Stimulated activated CD8-positive, alpha-beta memory T cell treated with anti-CD3 and anti-CD28 coated beads, Interleukin-15, amount 100 ng/mL, for 4 hours (primary cell): ENCODE results near the gene ADAM17.
A peak's percentile ranks its signal among the peaks of the same experiment; 100 is the strongest.
"Not testable (repeated sequence)": the region's sequence is repeated elsewhere in the genome, so short reads cannot be mapped to it uniquely, and the experiment has no call there.

ENCODE experiments used
- DNase-seq, 2 donors: peaks; one replicate each; pipeline ENCODE4 v3.0.0-alpha.2; 2020; ENCODE audit warnings: low read depth in 2 of 2

Gene ADAM17

DNA sequence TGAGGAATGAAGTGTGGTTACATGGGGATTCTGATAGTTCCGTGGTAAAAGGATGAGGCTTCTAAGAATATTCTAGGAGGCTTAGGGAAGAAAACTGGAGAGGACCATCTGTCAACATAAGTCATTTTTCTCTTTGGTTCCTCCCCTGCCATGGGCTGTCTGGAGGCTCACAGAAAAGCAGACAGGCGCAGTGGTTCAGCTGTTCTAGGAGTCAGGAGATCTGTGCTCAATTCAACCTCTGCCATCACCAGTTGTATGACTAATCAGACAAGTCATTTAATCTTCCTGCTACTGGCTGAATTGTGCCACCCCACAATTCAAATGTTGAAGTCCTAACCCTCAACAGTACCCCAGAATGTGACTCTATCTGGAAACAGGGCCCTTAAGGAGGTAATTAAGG lies 36.4 kb downstream of the ADAM17 start:
- DNase-seq, result no peak

DNA sequence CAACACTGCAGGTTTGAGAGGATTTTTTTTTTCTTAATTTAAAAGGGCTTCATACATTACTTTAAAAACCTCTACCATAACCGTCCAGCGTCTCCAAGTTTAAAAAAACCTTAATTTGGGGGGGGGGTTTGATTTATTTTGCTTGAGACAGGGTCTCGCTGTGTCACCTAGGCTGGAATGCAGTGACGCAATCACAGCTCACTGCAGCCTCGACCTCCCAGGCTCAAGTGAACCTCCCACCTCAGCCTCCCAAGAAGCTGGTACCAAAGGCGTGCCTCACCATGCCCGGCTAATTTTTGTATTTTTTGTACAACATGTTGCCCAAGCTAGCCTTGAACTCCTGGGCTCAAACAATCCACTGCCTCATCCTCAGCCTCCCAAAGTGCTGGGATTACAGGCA lies 36.9 kb downstream of the ADAM17 start:
- no peak for DNase-seq

DNA sequence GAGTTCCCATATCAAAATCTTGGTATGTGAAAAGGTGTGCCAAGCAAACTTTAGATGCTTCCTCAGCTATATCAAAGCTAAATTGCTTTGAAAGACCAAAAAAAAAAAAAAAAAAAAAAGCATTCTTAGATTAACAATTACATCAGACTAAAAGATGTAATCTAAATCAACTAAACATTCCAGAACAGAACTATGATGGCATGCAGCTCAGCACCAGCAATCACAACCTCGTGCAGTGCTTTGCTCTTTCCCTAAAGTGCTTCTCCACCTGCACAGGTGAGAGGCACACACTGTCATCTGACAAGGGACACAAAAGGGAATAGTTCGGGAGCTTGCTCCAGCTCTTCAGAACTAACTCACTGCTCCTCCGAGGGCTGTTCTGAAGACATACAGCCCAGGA lies 37.5 kb downstream of the ADAM17 start:
- DNase-seq, result no peak

DNA sequence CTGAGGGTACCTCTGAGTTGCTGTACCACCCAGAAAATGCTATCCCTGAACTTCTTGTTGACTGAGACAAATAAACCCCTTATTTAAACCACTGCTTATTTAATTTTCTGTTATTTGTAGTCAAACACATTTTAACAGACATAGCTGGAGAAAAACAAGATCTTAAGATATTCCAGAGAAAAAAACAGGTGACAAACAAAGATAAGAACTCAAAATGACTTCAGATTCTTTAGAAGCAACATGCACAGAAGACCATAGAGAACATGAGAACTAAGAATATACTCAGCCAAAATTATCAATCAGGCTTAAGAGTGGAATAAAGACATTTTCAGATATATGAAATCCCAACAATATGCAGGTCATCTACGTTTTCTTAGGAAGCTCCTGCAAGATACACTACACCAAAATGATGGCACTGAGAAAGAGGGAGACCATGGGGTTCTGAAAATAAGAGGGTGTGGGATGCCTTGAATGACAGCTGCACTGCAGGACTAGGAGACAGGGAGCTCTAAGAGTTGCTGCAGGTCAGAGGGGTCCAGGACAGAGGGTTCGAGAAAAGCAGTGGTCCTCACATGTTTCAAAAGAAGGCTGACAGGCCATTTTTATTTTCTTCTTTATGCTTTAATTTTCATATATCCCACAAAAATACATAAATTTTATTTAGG lies 38.4 kb downstream of the ADAM17 start:
- DNase-seq, result no peak

DNA sequence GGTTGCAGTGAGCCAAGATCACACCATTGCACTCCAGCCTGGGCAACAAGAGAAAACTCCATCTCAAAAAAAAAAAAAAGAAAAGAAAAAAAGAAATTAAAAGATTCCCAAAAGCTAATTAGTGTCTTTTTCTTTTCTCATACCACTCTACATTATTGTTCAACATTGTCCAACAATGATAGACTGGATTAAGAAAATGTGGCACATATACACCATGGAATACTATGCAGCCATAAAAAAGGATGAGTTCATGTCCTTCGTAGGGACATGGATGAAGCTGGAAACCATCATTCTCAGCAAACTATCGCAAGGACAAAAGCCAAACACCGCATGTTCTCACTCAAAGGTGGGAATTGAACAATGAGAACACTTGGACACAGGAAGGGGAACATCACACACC lies 41.7 kb downstream of the ADAM17 start:
- DNase-seq, result not testable (repeated sequence)

DNA sequence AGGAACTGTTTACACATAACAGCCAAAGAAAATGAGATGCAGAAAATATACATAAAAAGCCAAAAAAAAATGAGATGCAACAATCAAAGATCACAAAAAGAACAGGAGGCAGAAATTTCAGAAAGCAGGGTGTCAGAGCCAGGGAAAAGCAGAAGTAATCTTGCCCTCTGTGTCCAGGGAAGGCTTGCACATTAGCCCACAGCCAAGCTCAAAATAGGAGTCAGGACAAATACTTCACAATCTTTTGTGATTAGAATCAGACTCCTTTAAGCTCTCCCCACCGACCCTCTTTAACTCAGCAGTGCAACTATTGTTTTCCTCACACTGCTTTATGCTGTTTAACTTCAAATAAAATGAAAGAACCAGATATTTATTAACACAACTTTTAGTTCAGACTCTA lies 46.7 kb downstream of the ADAM17 start:
- no peak for DNase-seq

DNA sequence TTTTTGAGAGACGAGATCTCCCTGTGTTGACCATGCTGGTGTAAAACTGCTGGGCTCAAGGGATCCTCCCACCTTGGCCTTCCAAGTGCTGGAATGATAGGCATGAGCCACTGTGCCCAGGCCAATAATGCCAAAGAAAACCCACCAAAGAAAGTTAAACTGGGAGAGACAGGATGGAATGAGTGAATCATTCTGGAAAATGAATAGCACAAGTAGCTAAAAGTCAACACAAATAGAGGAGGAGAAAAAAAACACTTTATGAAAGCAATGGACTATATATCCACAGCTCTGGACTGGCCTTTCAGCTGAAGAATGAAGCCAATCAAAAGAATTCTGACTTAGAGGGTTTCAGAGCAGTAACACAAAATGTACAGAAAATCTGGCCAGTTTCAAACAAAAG lies 57.4 kb downstream of the ADAM17 start:
- DNase-seq, result no peak

DNA sequence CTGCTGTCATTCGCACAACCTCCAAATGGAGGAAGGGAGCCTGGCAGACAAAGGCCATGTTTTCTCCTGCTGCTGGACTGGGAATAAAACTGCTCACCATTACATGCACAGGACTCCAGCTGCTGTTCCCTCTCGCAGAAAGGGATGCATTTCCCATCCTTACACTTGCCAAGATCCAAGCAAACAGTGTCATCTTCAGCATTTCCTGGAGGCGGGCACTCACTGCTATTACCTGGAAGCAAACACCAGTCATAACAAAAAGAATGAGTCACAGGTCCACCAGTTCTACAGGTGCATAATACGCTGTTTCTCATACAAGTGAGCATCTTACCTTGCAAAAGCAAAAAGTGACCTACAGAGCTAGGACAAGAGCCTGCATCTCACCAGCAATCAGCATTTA lies 58.6 kb downstream of the ADAM17 start:
- no peak for DNase-seq

DNA sequence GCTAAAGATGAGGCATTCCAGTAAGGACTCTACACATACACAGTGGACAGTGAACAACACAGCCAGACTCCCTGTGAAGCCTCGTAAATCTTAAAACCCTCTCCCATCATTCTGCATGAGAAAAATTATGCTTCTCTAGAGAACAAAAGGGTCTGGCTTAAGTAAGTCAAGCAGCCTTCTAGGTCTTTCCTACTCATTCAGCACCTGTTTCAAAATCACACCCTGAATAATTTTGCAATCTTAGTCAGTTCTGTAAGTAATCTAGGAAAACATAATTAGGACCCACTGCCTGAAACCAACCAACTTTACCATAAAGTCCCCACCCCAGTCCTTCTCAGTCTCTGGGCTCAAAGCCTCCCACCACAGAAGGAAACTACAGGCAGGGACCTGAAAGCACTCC lies 61.5 kb downstream of the ADAM17 start:
- no peak for DNase-seq

DNA sequence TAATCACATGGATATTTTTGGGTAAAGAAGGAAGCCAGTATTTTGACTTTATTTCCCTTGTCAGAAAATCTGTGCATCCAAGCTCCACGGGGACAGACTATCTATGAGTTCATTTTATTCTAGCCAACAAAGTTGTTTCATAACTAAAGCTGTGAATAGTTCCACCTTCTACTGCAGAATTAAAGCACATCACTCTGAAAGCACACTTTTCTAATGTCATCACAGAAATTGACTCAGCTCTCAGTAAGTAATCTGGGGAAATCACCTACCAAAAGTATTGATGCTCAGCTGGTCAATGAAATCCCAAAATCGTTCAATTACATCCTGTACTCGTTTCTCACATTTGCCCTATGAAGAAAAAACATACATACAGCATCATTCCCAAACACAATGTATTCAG lies 62.2 kb downstream of the ADAM17 start:
- no peak for DNase-seq

DNA sequence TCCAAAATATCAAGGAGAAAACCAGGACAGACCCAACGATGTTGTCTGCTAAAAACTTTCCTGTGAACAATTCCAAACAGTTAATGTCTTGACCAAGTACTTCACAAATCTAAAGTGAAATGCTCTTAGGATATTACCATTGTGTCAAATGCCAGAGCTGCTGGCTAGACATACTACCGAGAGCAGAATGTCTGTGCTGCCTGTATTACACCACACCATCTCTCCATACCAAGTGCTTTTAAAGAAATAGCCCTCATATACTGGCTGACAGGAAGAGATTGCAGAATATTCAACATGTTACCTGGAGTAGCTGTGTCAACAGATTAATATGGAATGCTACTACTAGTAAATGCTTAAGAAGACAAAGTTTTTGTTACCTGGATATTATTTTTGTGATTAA lies 62.7 kb downstream of the ADAM17 start:
- DNase-seq, result no peak

DNA sequence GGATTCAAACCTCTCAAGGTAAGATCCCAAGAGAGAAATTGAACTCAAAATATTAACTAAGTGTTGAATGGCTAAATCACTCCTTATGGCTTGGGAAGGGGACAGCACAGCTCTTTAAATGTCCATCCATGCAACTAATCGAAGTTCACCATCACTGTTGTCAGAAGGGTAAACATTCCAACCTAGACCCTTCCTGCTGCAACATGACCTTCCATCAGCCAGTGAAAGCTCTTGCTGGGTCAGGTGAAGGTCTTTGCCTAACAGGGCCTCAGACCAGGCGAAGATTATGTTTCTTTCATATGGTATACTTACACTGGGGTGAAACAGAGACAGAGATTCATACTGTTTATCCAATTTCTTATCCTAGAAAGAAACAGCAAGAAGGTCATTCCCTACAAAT lies 64.8 kb downstream of the ADAM17 start:
- no peak for DNase-seq

DNA sequence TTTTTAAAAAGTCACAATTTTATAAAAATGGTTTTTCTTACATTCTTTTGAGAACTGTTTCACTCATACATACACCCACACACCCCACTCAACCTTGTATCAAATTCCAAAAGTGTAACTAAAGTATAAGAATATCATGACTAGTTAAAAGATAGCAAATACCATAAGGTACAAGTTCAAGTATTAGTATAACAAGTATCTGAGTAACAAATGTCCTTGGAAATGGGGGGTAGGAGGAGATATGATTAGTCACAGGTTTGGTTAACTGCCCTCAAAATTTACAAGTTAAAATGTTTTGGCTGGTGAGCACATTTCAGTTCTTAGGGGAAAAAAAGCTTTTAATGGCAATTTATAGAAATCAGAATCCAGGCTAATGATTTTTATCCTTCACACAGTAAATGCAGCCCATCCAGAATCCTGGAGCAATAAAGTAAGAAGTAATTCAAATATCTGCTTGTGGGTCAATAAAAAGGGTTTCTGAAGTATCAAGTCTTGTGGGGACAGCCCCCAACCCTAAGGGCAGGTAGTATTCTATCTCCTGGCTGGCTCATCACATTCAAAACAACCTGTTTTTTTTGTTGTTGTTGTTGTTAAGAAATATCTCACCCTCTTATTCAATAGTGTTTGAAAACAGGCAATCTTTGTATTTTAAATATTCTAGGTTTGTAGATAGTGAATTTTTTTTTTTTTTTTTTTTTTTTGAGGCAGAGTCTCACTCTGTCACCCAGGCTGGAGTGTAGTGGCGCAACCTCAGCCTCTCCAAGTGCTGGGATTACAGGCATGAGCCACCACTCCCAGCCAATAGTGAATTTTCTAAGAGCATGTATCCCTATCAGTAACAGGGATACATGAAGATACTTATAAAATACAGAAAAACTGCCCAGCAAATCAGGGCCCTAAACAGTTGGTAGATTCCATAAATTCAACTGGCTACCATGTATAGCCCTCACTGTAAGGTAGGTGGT lies 66.8 kb downstream of the ADAM17 start:
- no peak for DNase-seq

DNA sequence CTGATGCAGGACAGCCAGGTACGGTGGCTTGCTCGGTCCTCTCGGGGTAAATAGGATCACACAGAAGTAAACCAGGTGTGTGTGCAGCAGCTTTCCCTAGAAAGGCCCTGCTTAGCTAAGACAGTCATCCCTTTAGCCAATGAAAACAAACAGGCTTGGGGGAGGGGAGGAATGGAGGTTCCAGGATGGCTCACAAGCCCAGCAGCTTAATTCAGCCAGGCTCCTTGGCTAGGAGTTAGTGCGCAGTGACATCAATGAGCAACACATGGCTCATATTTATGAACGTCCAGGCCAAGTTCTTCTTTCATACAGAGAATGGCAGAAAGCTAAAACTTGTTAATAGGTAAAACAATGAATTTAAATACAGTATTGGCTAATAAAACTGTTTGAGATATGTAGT lies 71.1 kb downstream of the ADAM17 start:
- DNase-seq, result no peak

DNA sequence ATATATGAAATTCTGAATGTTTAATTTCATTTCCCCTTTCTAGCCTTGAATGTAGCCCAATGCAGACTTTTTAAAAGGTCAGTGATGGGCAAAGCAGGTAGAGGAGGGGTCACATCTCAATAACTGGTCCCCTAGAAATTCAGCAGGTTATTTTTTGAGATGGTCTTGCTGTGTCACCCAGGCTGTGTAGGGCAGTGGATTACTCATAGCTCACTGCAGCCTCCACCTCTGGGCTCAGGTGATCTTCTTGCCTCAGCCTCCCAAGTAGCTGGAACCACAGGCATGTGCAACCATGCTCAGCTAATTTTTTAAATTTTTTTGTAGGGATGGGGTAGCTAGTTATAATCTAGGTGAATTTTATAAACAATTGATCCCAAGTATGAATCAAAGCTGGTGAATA lies 72.5 kb downstream of the ADAM17 start:
- DNase-seq, result no peak

DNA sequence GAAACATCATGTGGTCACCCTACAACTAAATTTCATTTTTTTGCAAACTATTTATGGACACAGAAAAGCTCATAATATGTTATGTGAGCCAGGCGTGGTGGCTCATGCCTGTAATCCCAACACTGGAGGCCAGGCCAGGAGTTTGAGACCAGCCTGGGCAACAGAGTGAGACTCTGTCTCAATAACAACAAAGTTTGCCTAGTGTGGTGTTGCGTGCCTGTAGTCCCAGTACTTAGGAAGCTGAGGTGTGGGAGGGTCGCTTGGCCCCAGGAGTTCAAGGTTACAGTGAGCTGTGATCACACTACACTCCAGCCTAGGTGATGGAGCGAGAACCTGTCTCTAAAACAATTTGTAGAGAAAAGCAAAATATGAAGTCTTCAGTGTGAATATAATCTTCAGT lies 75.5 kb downstream of the ADAM17 start:
- no peak for DNase-seq

DNA sequence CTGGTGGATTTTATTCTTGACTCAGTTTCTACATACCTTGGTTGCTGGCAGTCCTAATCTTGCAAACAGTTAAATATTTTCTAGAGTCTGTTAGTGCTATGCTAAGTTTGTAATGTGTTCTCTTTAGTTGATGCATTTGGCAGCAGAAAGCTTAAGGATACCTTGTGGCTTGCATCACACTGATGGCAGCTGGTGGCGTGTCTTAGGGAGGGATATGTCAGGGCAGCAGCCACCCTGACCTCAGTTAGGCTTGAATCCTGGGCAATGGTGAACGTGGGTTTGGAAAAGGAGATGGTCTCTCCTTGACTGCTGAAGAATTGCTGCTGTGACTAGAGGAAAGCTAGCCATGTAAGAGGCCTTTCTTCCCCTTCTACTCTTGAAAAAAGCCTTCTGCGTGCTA lies 77.1 kb downstream of the ADAM17 start:
- DNase-seq, result no peak

DNA sequence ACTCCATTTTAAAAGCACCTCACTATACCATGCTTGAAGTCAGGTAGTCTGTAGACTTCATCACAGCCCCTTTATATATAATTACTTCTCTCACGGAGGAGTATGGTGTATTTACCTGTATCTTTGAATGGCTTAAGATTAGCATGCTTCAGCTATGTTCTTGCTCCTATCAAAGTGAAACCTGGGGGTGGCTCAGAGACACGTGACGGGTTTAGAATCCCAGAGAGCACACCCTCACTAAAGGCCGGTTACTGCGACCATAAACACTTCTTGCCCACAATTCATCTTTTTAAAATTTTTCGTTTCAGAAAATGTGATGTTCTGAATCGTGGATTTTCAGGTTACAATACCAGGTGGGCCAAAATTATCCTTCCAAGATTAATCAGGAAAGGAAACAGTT lies 77.7 kb downstream of the ADAM17 start:
- no peak for DNase-seq

DNA sequence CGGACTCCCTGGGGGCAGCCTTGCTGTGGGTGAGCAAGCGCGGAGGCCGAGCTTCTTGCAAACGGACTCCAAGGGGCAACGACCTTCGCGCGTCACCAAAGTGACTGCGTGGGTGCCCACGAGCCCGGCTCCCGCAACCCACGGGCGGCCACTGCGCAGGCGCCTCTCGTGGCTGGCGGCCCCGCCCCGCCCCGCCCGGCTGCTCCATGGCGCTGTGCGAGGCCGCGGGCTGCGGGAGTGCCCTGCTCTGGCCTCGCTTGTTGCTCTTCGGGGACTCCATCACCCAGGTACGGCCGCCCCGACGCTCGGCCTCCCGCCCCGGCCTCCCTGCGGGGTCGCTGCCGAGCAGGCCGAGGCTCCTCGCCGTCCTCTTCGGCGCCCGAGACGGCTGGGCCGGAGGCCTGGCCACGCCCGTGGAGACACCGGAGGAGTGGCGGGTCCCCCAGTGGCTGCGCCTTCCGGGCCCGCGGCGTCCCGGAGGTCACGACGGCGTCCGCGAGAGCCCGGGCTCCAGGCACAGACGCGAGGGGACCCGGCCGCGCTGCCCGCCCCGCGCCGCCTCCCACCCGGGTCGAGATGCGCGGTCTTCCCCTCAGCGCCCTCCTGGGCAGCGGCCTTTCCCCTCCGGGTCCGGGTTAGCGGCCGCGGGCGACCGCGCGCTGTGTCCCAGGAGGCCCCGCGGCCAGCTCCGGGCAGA lies 81.1 kb downstream of the ADAM17 start, which contains the start of gene IAH1:
Gene IAH1, plus strand, starts transcription at position 191 of the 697 bp plus-strand sequence. Its CDS starts 16 bp downstream, at position 207.
- DNase-seq, result peak; percentile 66 to 71

DNA sequence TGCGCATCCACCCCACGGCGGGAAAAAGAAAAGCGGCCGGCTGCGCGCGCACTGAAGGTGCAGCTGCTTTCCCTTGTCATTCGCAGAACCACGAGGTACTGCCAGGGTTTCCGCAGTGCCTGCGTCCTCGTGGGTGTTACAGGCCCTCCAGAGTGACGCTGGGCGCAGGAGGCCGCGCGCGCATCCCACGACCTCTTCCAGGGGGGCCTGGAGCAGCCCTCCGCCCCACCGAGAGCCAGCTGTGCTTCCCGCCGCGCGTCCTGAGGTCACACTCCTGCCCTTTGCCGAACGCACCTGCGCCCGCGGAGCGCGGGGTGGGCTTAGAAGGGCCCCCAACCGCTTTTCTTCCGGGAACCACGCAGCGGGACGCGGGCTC lies 81.7 kb downstream of the ADAM17 start:
- DNase-seq, result peak; percentile 44 to 49

DNA sequence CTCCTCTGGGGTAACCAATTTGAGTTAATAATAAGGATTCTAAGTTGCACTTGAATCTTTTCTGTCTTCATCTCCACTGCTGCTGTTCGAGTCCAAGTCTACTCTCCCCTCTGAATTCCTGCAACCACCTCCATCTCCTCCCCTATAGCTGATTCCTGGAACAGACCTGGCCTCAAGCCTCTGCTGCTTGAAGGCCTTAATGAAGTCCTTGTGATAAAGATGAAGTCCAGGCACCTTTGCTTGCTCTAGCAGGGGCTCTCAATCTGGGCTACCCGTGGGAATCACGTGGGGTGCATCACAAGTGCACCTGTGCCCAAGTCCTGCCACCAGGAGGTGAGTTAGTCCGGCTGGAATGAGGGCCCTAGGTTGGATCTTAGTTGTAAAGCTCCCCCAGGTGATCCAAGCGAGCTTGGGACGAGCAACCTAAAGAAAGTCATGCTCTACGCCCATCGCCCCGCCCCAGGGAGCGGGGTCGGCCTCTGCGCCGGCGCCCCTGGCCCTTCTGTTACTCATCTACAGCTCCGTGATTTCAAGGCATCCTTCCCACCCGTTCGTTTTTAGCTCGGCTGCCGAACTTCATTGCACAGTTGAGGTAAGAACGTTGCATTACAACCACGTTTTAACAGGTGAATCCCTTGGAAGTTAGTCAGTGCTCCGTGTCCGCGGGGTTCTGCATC lies 82.2 kb downstream of the ADAM17 start:
- DNase-seq, result no peak

DNA sequence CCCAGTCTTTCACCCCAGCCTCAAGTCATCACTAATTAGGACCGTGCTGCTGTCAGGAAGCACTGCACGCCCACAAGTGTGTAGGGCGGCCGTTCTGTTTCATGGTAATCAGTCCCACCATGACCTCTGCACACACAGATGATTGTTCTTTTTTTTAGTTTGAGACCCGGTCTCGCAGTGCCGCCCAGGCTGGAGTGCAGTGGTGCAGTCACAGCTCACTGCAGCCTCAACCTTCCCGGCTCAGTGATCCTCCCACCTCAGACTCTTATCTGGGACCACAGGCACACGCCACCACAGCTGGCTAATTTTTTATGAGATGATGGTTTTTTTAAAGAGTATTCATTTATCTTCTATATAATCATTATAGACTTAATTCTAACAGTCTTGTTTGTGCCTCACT lies 83.1 kb downstream of the ADAM17 start:
- no peak for DNase-seq
